ENCODE measurements around the gene GP1BA. TPM values are rescaled to one million over a fixed set of nuclear protein-coding genes. Genes with fewer than 3 reads are reported as not detected.

GP1BA gene
- total RNA-seq, 1 experiment from 2014 or later, result not detected

GRCh38 chr17:4941319-4941610 is 9.2 kb downstream of the GP1BA start:
- Histone ChIP-seq H3K9me3 (ENCODE audit: insufficient read depth, low read depth) (no peaks in the 10 kb centered on the region), H3K79me2 (ENCODE audit: low read depth) (peaks cover 75% of the 10 kb centered on the region), H3K36me3 (ENCODE audit: low read depth) (peaks cover 29% of the 10 kb centered on the region), H2AFZ (peak overlapping the region; percentile 79; the same call in 1 of the 2 replicates), H4K20me1 (ENCODE audit: insufficient read depth) (peaks cover 25% of the 10 kb centered on the region), H3K9me2 (ENCODE audit: insufficient read depth) (no peaks in the 10 kb centered on the region), H3K27ac (peak overlapping the region; percentile 87), H3K27me3 (ENCODE audit: insufficient read depth, low read depth) (no peaks in the 10 kb centered on the region), H3F3A (ENCODE audit: insufficient read depth, low read depth) (peaks cover 72% of the 10 kb centered on the region), H3K4me3 (peak overlapping the region; percentile 93), H3K4me1 (replicated peaks; ENCODE audit: insufficient read depth) (peaks cover 37% of the 10 kb centered on the region), H3K4me2 (peak overlapping the region; percentile 100)
- intact Hi-C loops (cut with micrococcal nuclease; ENCODE audit: unreplicated experiment), result loop anchor here (10.0 kb wide), 1 partner anchor 106 kb away; the partner anchor contains the start of gene MINK1
- CTCF ChIA-PET, result no interaction called here
- DNase-seq, result no peak
- BruUV-seq (replicated peaks), result no TSS peak
- no peak for TF ChIP-seq EZH2 (IDR thresholded peaks at IDR 0.05; ENCODE audit: low read depth)
- no peak for TF ChIP-seq CTCF (conservative IDR thresholded peaks at IDR 0.05)
- POLR2A ChIA-PET (ENCODE audit: unreplicated experiment), result interaction anchor here (2.3 kb wide), 1 partner anchor 26 kb away, joined by 19 read pairs; the partner anchor contains the start of gene SPAG7

GRCh38 chr17:4942760-4943508 is 10.9 kb downstream of the GP1BA start:
- Histone ChIP-seq H3K36me3 (ENCODE audit: low read depth) (peaks cover 34% of the 10 kb centered on the region), H4K20me1 (ENCODE audit: insufficient read depth) (peaks cover 39% of the 10 kb centered on the region), H3K79me2 (ENCODE audit: low read depth) (peaks cover 88% of the 10 kb centered on the region), H3K9me2 (ENCODE audit: insufficient read depth) (no peaks in the 10 kb centered on the region), H3K27me3 (ENCODE audit: insufficient read depth, low read depth) (no peaks in the 10 kb centered on the region), H3F3A (ENCODE audit: insufficient read depth, low read depth) (peaks cover 86% of the 10 kb centered on the region), H3K4me1 (replicated peaks; ENCODE audit: insufficient read depth) (peaks cover 43% of the 10 kb centered on the region), H3K4me2 (no peak overlapping the region), H3K4me3 (no peak overlapping the region), H2AFZ (no peak overlapping the region), H3K27ac (no peak overlapping the region; the same call in 1 of the 2 replicates), H3K9me3 (ENCODE audit: insufficient read depth, low read depth) (no peaks in the 10 kb centered on the region)
- POLR2A ChIA-PET (ENCODE audit: unreplicated experiment), result no interaction called here
- intact Hi-C loops (cut with micrococcal nuclease; ENCODE audit: unreplicated experiment), result loop anchor here (10.0 kb wide), 1 partner anchor 108 kb away; the partner anchor contains the start of gene MINK1
- no TSS peak for BruUV-seq (replicated peaks)
- CTCF ChIA-PET, result no interaction called here
- TF ChIP-seq EZH2 (IDR thresholded peaks at IDR 0.05; ENCODE audit: low read depth) (no peak), CTCF (conservative IDR thresholded peaks at IDR 0.05) (no peak)
- DNase-seq, result no peak

GRCh38 chr17:4944163-4944553 is 12.1 kb downstream of the GP1BA start:
- H2AFZ ChIP-seq, result no peak overlapping the region
- POLR2A ChIA-PET (ENCODE audit: unreplicated experiment), result interaction anchor here (0.8 to 1.6 kb wide), 2 partner anchors 23 to 468 kb away, joined by 3 to 7 read pairs; partner anchors contain the start of gene SPAG7
- TF ChIP-seq CTCF (conservative IDR thresholded peaks at IDR 0.05) (no peak), EZH2 (IDR thresholded peaks at IDR 0.05; ENCODE audit: low read depth) (no peak)
- H3K4me3 ChIP-seq, result no peak overlapping the region
- DNase-seq, result no peak
- no TSS peak for BruUV-seq (replicated peaks)
- H3K27me3 ChIP-seq (ENCODE audit: insufficient read depth, low read depth), result no peaks in the 10 kb centered on the region
- CTCF ChIA-PET, result no interaction called here
- H4K20me1 ChIP-seq (ENCODE audit: insufficient read depth), result peaks cover 39% of the 10 kb centered on the region
- intact Hi-C loops (cut with micrococcal nuclease; ENCODE audit: unreplicated experiment), result loop anchor here (10.0 kb wide), 1 partner anchor 109 kb away; the partner anchor contains the start of gene MINK1
- H3K79me2 ChIP-seq (ENCODE audit: low read depth), result peaks cover 80% of the 10 kb centered on the region
- H3K9me3 ChIP-seq (ENCODE audit: insufficient read depth, low read depth), result no peaks in the 10 kb centered on the region
- H3K36me3 ChIP-seq (ENCODE audit: low read depth), result peaks cover 34% of the 10 kb centered on the region
- no peak overlapping the region for H3K4me2 ChIP-seq
- H3K4me1 ChIP-seq (replicated peaks; ENCODE audit: insufficient read depth), result peaks cover 32% of the 10 kb centered on the region
- no peaks in the 10 kb centered on the region for H3K9me2 ChIP-seq (ENCODE audit: insufficient read depth)
- peak overlapping the region; percentile 99 for H3K27ac ChIP-seq
- peaks cover 88% of the 10 kb centered on the region for H3F3A ChIP-seq (ENCODE audit: insufficient read depth, low read depth)
